ENCODE data around the gene TRIM29. TPM values are rescaled to one million over a fixed set of nuclear protein-coding genes. Genes with fewer than 3 reads are reported as not detected.

Gene TRIM29
- total and polyA plus RNA-seq, 2 of the 13 experiments (the other 11 are each of a cell fraction or from before 2014, with no cell fraction given): 0.86 TPM

DNA sequence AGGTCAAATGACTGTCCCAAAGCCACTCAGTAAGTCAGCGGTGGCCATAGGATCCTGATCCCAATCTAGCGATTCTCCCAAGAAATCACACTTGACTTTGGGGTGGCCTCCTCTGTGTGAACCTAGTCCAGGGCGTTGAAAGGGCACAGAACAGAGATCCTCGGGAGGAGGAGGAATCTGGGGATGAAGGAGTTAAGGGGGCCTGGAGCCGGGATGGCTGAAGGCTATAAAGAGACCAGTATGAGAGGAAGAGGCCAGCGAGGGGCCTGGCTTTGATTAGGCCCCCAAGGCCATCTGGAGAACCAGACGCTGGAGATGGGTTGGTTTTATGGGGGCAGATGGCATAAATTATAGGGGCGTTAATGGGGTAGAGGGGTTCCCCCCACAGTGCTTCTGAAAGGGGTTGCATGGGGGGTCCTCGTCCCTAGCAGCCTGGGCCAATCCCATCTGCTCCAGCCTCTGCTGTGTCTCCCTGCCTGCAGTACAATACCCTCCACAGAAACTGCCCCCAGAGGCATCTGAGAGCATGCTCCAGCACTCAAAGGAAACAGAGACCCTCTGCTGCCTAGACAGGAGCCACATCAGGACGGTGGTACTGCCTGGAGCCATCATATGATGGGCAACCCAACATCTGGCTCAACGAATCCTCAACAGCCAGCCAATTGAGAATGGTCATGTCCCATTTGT lies 35.2 kb upstream of the TRIM29 start (continued):
- TF ChIP-seq, protein P1, sequence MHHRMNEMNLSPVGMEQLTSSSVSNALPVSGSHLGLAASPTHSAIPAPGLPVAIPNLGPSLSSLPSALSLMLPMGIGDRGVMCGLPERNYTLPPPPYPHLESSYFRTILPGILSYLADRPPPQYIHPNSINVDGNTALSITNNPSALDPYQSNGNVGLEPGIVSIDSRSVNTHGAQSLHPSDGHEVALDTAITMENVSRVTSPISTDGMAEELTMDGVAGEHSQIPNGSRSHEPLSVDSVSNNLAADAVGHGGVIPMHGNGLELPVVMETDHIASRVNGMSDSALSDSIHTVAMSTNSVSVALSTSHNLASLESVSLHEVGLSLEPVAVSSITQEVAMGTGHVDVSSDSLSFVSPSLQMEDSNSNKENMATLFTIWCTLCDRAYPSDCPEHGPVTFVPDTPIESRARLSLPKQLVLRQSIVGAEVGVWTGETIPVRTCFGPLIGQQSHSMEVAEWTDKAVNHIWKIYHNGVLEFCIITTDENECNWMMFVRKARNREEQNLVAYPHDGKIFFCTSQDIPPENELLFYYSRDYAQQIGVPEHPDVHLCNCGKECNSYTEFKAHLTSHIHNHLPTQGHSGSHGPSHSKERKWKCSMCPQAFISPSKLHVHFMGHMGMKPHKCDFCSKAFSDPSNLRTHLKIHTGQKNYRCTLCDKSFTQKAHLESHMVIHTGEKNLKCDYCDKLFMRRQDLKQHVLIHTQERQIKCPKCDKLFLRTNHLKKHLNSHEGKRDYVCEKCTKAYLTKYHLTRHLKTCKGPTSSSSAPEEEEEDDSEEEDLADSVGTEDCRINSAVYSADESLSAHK (CRISPR knock-in tag; IDR thresholded peaks at IDR 0.05; ENCODE audit: borderline replicate concordance): no peak
- TF ChIP-seq ZNF547 (CRISPR knock-in tag; IDR thresholded peaks at IDR 0.05): no peak
- TF ChIP-seq ZBTB1 (CRISPR knock-in tag; IDR thresholded peaks at IDR 0.05; ENCODE audit: borderline replicate concordance): no peak
- TF ChIP-seq, protein P2, sequence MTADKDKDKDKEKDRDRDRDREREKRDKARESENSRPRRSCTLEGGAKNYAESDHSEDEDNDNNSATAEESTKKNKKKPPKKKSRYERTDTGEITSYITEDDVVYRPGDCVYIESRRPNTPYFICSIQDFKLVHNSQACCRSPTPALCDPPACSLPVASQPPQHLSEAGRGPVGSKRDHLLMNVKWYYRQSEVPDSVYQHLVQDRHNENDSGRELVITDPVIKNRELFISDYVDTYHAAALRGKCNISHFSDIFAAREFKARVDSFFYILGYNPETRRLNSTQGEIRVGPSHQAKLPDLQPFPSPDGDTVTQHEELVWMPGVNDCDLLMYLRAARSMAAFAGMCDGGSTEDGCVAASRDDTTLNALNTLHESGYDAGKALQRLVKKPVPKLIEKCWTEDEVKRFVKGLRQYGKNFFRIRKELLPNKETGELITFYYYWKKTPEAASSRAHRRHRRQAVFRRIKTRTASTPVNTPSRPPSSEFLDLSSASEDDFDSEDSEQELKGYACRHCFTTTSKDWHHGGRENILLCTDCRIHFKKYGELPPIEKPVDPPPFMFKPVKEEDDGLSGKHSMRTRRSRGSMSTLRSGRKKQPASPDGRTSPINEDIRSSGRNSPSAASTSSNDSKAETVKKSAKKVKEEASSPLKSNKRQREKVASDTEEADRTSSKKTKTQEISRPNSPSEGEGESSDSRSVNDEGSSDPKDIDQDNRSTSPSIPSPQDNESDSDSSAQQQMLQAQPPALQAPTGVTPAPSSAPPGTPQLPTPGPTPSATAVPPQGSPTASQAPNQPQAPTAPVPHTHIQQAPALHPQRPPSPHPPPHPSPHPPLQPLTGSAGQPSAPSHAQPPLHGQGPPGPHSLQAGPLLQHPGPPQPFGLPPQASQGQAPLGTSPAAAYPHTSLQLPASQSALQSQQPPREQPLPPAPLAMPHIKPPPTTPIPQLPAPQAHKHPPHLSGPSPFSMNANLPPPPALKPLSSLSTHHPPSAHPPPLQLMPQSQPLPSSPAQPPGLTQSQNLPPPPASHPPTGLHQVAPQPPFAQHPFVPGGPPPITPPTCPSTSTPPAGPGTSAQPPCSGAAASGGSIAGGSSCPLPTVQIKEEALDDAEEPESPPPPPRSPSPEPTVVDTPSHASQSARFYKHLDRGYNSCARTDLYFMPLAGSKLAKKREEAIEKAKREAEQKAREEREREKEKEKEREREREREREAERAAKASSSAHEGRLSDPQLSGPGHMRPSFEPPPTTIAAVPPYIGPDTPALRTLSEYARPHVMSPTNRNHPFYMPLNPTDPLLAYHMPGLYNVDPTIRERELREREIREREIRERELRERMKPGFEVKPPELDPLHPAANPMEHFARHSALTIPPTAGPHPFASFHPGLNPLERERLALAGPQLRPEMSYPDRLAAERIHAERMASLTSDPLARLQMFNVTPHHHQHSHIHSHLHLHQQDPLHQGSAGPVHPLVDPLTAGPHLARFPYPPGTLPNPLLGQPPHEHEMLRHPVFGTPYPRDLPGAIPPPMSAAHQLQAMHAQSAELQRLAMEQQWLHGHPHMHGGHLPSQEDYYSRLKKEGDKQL (CRISPR knock-in tag; IDR thresholded peaks at IDR 0.05; ENCODE audit: low read depth): no peak
- TF ChIP-seq, protein P3, sequence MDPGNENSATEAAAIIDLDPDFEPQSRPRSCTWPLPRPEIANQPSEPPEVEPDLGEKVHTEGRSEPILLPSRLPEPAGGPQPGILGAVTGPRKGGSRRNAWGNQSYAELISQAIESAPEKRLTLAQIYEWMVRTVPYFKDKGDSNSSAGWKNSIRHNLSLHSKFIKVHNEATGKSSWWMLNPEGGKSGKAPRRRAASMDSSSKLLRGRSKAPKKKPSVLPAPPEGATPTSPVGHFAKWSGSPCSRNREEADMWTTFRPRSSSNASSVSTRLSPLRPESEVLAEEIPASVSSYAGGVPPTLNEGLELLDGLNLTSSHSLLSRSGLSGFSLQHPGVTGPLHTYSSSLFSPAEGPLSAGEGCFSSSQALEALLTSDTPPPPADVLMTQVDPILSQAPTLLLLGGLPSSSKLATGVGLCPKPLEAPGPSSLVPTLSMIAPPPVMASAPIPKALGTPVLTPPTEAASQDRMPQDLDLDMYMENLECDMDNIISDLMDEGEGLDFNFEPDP (CRISPR knock-in tag; conservative IDR thresholded peaks at IDR 0.05): no peak
- TF ChIP-seq, protein P4, sequence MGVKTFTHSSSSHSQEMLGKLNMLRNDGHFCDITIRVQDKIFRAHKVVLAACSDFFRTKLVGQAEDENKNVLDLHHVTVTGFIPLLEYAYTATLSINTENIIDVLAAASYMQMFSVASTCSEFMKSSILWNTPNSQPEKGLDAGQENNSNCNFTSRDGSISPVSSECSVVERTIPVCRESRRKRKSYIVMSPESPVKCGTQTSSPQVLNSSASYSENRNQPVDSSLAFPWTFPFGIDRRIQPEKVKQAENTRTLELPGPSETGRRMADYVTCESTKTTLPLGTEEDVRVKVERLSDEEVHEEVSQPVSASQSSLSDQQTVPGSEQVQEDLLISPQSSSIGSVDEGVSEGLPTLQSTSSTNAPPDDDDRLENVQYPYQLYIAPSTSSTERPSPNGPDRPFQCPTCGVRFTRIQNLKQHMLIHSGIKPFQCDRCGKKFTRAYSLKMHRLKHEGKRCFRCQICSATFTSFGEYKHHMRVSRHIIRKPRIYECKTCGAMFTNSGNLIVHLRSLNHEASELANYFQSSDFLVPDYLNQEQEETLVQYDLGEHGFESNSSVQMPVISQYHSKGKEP (CRISPR knock-in tag; IDR thresholded peaks at IDR 0.05): no peak

Data from HepG2 (cell line).